HUES6 (cell line): Measurements from ENCODE around the gene OGFOD2.
"Not testable (repeated sequence)": the region's sequence is repeated elsewhere in the genome, so short reads cannot be mapped to it uniquely, and the experiment has no call there.

Source experiments
- H3K27ac ChIP-seq: 2 replicates; pipeline ENCODE4 v1.7.0; 2013; ENCODE audit warnings: low read depth, mild to moderate bottlenecking, low read length, inconsistent platforms
- H3K27me3 ChIP-seq: 2 replicates; pipeline ENCODE4 v1.6.1; 2013; ENCODE audit warnings: low read length; ENCODE audit not compliant: control insufficient read depth, insufficient read depth
- H3K36me3 ChIP-seq: 2 replicates; pipeline ENCODE4 v1.6.1; 2013; ENCODE audit warnings: low read length; ENCODE audit not compliant: control insufficient read depth, insufficient read depth
- H3K4me1 ChIP-seq: 2 replicates; pipeline ENCODE4 v1.6.1; 2013; ENCODE audit warnings: low read length; ENCODE audit not compliant: control insufficient read depth, insufficient read depth
- H3K4me3 ChIP-seq: 2 replicates; pipeline ENCODE4 v1.5.1; 2013; ENCODE audit warnings: low read depth, low read length
- H3K9ac ChIP-seq: one replicate; pipeline ENCODE4 v1.6.1; 2013; ENCODE audit warnings: mild to moderate bottlenecking, low read length
- H3K9me3 ChIP-seq: 2 replicates; pipeline ENCODE4 v1.6.1; 2013; ENCODE audit warnings: low read depth, low read length; ENCODE audit not compliant: control insufficient read depth, insufficient read depth

The OGFOD2 gene

DNA sequence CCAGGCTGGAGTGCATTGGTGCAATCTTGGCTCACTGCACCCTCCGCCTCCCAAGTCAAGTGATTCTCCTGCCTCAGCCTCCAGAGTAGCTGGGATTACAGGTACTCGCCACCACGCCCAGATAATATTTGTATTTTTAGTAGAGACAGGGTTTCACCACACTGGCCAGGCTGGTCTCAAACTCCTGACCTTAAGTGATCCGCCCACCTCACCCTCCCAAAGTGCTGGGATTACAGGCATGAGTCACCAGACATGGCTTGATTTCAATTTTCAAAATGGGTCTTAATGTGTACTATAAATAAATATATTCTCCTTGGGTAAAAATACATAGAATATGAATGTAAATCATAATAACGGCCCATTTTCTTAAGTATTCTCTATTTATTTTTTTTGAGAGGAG is 33.7 kb upstream of the OGFOD2 start:
- H3K27me3 ChIP-seq, H3K9me3 ChIP-seq, H3K36me3 ChIP-seq, H3K4me1 ChIP-seq, H3K27ac ChIP-seq, H3K9ac ChIP-seq, H3K4me3 ChIP-seq: not testable (repeated sequence)

DNA sequence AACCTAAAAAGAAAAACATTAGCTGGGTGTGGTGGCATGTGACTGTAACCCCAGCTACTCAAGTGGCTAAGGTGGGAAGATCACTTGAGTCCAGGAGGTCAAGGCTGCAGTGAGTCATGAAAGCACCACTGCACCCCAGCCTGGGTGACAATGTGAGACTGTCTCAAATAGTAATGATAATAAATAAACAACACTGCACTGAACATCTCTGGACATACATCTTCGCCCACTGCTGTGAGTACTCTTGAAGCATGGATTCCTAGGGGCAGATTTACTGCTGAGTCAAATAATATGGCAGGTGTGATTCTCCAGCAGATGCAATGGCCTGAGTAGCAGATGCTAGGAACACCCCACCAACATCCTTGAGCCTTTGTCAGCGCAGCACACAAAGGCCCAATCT is 32.4 kb upstream of the OGFOD2 start:
- H3K9me3 ChIP-seq, result no peaks in the 10 kb centered on the region
- H3K27ac ChIP-seq, result no peak overlapping the region
- H3K36me3 ChIP-seq, result no peaks in the 10 kb centered on the region
- H3K27me3 ChIP-seq, result peaks cover 4% of the 10 kb centered on the region; the same call in 1 of the 2 replicates
- peaks cover 8% of the 10 kb centered on the region; the same call in 1 of the 2 replicates for H3K4me1 ChIP-seq
- no peak overlapping the region for H3K9ac ChIP-seq
- H3K4me3 ChIP-seq, result no peak overlapping the region

DNA sequence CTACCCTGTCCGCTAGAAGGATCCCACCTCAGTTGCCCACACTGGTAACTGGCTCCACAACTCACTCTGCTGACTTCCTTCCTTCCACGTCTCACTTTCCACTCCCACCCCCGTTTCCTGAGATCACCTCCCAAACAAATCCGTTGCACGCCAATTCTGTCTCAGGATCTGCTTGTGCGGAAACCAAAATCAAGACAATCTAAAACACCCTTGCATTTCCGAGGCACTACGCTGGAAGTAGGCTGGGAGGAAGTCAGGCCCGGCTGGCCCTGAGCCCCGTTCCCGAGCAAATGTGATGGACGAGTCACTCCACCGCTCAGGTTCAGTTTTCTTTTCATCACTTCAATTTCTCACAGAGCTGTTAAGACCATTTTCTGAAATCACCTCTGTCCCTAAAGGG is 31.8 kb upstream of the OGFOD2 start:
- Histone ChIP-seq H3K9ac (no peak overlapping the region), H3K4me3 (no peak overlapping the region), H3K27ac (no peak overlapping the region), H3K36me3 (no peaks in the 10 kb centered on the region), H3K4me1 (peaks cover 8% of the 10 kb centered on the region; the same call in 1 of the 2 replicates), H3K9me3 (no peaks in the 10 kb centered on the region), H3K27me3 (peaks cover 4% of the 10 kb centered on the region; the same call in 1 of the 2 replicates)

DNA sequence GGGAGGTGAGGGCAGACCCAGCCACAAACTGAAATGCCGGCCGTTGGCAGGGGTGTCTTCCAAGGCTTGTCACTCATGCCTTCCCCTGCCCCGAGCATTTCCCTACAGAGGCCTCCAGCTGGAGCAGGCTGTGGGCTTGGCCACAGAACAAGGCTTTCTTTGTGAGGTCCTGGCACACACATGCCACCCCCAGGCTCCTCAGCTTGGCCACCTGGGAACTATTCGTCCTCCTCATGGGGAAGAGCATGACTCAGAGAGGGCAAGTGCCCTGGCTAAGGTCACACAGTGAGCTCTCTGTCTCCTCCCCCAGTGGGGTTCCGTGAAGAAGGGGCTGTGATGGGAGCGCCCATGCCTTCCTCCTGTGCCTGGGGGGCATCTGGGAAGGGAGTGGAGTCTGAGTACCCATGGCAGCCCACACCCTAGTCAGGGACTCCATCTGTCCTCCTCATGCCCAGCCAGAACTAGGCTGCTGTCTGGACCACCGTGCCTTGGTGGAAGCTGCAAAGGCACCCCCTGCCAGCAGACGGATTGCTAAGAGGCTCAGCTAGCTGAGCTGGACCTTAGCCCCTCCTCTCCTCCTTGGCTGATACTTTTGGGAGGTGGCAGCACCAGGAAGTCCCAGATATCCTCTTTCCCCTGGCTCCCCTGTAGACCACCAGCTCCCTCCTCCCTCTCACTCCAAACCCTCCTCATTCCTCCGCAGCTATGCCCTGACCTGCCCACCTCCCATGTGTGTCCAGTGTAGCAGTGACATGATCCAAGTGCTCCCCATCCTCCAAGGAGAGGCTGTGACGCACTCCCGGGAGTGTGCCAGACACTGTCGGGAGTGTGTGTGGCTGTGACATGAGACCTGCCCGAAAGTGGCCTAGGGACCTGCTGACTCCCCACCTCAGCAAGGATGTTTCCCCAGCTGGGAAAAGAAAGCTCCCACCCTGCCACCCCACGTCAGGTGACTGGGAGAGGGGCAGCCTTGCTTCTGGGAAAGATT is 30.1 kb upstream of the OGFOD2 start:
- peaks cover 8% of the 10 kb centered on the region; the same call in 1 of the 2 replicates for H3K4me1 ChIP-seq
- no peak overlapping the region for H3K4me3 ChIP-seq
- no peaks in the 10 kb centered on the region for H3K9me3 ChIP-seq
- H3K9ac ChIP-seq, result no peak overlapping the region
- no peak overlapping the region for H3K27ac ChIP-seq
- no peaks in the 10 kb centered on the region for H3K36me3 ChIP-seq
- H3K27me3 ChIP-seq, result peaks cover 4% of the 10 kb centered on the region; the same call in 1 of the 2 replicates

DNA sequence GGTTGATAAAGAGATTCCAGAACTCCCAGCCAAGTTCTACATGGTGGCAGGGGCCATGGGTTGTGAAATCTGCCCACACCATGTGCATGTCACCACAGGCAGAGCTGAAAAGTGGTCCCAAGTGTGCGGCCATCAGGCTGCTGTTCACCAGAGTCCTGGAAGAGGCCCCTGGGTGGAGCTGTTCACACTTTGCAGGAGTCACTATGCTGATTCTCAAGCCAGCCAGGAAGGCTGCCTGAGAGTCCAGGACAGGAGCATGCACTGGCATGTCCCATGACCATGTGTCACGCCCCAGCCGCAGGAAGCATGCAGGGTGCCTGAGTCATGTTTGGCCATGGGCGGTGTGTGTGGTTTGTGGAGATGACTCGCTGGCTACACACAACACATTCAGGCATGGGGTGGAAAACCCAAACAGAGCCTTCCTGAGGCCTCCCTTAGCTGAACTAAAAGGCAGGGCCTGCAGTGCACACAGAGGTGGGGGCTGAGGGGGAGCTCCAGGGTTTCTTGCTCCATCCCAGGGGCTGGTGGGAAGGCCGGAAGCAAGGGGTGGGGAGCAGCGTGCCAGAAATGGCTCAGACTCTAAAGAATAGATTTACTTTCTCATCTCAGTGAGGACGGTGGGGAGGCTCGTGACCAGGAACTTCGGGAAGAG is 28.2 kb upstream of the OGFOD2 start:
- Histone ChIP-seq H3K36me3 (no peaks in the 10 kb centered on the region), H3K9me3 (no peaks in the 10 kb centered on the region), H3K27ac (no peak overlapping the region), H3K9ac (no peak overlapping the region), H3K4me3 (no peak overlapping the region), H3K4me1 (peaks cover 8% of the 10 kb centered on the region; the same call in 1 of the 2 replicates), H3K27me3 (peaks cover 4% of the 10 kb centered on the region; the same call in 1 of the 2 replicates)

DNA sequence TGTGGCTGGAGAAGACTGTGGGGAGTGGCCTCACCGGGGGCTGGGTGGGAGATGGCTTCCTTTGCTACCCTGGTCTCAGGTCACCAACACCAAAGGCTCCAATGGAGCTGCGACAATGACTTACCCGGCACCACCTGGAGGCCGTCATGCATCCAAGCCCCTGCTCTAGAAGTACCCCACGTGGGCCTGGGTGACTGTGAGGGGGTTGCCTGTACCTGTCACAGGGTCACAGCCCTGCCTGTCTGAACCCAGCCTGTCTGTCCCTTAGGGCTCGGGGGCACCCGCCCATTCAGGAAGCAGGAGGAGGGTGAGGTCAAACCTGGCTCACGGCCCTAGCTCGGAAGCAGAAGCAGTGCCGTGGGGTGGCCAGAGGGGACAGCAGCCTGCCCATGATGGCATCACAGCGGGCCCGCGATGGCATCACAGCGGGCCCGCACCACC is 27.7 kb upstream of the OGFOD2 start:
- no peak overlapping the region for H3K27ac ChIP-seq
- no peaks in the 10 kb centered on the region for H3K9me3 ChIP-seq
- no peak overlapping the region for H3K4me3 ChIP-seq
- H3K27me3 ChIP-seq, result peaks cover 4% of the 10 kb centered on the region; the same call in 1 of the 2 replicates
- H3K9ac ChIP-seq, result no peak overlapping the region
- H3K36me3 ChIP-seq, result no peaks in the 10 kb centered on the region
- H3K4me1 ChIP-seq, result peaks cover 8% of the 10 kb centered on the region; the same call in 1 of the 2 replicates

DNA sequence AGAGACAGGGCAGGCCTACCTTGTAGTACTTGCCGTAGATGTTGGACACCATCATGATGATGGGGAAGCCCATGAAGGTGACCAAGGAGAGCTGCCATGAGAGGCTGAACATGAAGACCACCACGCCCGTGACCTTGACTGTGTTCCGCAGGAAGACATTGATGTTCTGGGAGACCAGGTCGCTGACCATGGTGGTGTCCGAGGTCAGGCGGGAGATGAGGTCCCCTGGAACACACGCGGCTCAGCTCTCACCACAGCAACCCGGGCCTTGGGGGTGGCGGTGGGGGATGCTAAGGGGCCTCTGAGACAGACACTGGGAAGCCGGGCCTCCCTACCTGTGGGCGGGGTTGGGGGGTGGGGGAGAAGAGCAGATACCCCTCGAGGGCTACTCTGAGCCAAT is 26.4 kb upstream of the OGFOD2 start:
- H3K4me1 ChIP-seq, result peaks cover 8% of the 10 kb centered on the region; the same call in 1 of the 2 replicates
- peaks cover 4% of the 10 kb centered on the region; the same call in 1 of the 2 replicates for H3K27me3 ChIP-seq
- no peak overlapping the region for H3K9ac ChIP-seq
- no peak overlapping the region for H3K27ac ChIP-seq
- no peaks in the 10 kb centered on the region for H3K36me3 ChIP-seq
- H3K4me3 ChIP-seq, result no peak overlapping the region
- H3K9me3 ChIP-seq, result no peaks in the 10 kb centered on the region

DNA sequence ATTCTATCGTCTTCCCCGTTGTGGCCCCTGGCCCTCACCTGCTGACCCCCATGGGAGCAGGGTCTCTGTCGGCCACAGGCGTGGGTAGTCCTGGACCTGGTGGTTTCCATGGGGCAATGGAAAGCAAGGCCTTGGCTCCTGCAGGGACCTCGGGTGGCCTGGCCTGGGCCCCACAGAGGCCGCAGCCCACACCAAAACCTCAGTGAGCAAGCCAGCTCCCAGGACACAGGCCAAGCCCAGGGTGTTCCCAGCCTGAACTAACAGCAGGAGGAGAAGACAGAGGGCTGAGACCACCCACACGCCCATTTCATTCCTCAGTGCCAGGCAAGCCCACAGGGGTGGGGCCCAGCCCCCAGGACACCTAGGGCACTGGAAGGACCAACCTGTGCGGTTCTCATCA is 25.6 kb upstream of the OGFOD2 start:
- Histone ChIP-seq H3K4me3 (no peak overlapping the region), H3K27ac (no peak overlapping the region), H3K9ac (no peak overlapping the region), H3K36me3 (no peaks in the 10 kb centered on the region), H3K4me1 (peaks cover 8% of the 10 kb centered on the region; the same call in 1 of the 2 replicates), H3K27me3 (peaks cover 4% of the 10 kb centered on the region; the same call in 1 of the 2 replicates), H3K9me3 (no peaks in the 10 kb centered on the region)

DNA sequence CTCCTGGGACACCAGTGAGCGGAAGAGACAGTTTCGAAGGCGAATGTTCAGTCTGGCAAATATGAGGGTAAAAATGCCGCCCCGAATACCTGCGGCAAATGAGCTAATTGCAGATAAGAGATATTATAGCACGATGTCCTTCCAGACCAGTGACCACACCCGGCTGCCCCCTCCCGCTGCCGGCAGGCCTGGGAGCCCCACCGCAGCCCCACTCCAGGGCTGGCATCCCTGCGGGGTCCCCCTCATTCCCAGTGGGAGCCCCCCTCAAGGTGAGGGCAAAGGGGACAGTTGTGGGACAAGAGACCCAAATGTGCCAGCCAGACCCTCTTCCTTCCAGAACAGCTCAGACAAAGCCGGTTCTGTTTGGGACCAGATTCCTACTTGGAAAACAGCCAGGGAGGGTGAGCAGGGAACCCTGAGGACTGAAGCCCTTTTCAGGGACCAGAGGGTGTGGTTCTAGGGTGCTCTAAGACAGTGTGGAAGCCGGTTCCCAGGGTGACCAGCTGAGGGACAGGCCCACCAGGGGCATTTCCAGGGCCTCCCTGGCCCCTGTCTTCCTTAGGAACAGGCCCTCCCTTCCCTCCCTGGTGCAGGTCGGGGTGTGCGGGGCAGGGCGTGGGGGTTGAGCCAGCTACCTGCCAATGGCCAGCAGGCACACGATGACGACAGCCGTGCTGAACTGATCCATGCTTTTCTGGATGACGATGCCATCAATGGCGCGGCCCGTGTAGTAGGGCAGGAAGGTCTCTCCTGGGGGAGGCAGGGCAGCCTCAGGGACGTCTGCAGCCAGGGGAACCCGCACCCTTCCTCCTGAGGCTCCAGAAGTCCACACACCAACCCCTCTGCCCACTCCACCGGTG is 25.0 kb upstream of the OGFOD2 start:
- Histone ChIP-seq H3K27me3 (peaks cover 4% of the 10 kb centered on the region; the same call in 1 of the 2 replicates), H3K9ac (no peak overlapping the region), H3K27ac (no peak overlapping the region), H3K4me3 (no peak overlapping the region), H3K36me3 (no peaks in the 10 kb centered on the region), H3K4me1 (peaks cover 4% of the 10 kb centered on the region; the same call in 1 of the 2 replicates), H3K9me3 (no peaks in the 10 kb centered on the region)

DNA sequence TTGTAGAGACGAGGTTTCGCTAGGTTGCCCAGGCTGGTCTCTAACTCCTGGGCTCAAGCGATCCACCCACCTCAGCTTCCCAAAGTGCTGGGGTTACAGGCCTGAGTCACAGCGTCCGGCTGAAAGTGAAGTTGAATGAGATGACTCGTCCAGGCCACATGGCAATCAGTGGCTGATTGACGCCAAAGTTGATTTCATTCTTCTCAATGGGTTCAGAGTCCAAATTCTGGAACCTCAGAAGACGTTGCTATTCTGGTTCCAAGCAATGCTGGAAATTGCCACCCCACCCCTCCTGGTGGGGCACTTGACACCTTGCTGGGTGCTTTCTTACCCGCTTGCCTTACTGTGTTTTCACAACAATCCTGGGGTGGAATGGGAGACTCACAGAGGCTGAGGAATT is 23.6 kb upstream of the OGFOD2 start:
- H3K27me3 ChIP-seq, result no peaks in the 10 kb centered on the region; the same call in 1 of the 2 replicates
- no peak overlapping the region for H3K9ac ChIP-seq
- no peak overlapping the region for H3K27ac ChIP-seq
- peaks cover 2% of the 10 kb centered on the region; the same call in 1 of the 2 replicates for H3K4me1 ChIP-seq
- H3K36me3 ChIP-seq, result no peaks in the 10 kb centered on the region
- H3K9me3 ChIP-seq, result no peaks in the 10 kb centered on the region
- no peak overlapping the region for H3K4me3 ChIP-seq
